HepG2 (cell line): ENCODE measurements around the gene SLC16A3. TPM values are rescaled to one million over a fixed set of nuclear protein-coding genes. Genes with fewer than 3 reads are reported as not detected.

Experiments
- ATAC-seq: fragments of 200-7000 bp; cut with Tn5 transposase; 3 replicates; pipeline ENCODE4 v1.9.1; 2020; ENCODE audit warnings: mild to moderate bottlenecking, moderate library complexity
- BruUV-seq: library from RNA; stranded (reverse); fragments of 400-500 nt; replicated peaks from 2 replicates; lab custom pipeline; 2021; lab: Mats Ljungman, UMichigan
- CTCF ChIA-PET: fragments of 300-600 bp; formaldehyde crosslinking; extraction: SDS; loops from one replicate; lab custom pipeline; 2021; ENCODE audit warnings: low total read pairs, inconsistent platforms, low intra/inter-chr PET ratio; lab: Yijun Ruan, JAX
- POLR2A ChIA-PET: fragments of 350-600 bp; sonication (Branson Sonifier 250); formaldehyde crosslinking; loops from one replicate; lab custom pipeline; 2020; ENCODE audit warnings: antibody characterized with exemption, inconsistent platforms; lab: Yijun Ruan, JAX
- DNase-seq: peaks from one replicate; pipeline ENCODE4 v3.0.0-alpha.2; 2015; ENCODE audit warnings: low spot score
- FAIRE-seq: peaks from 3 replicates; lab custom pipeline; 2011; peaks lifted over from hg19 to GRCh38; lab: Jason Lieb, UNC
- H2AFZ ChIP-seq: one replicate; pipeline ENCODE4 v1.6.1; 2011; ENCODE audit warnings: low read length, inconsistent platforms
- H3K27ac ChIP-seq: fragments of 300-600 bp; 3 replicates; pipeline ENCODE4 v1.8.0; 2011; ENCODE audit warnings: mixed run types, mild to moderate bottlenecking, mixed read lengths, low read length, inconsistent platforms; ENCODE audit not compliant: insufficient read depth; ENCODE audit errors: extremely low read length
- H3K27me3 ChIP-seq, 2 experiments: fragments of 200-600 bp in 1 of 2; 2 replicates in 1 of 2; 3 replicates in 1 of 2; pipeline versions ENCODE4 v1.6.0 to v1.8.0; 2011; ENCODE audit warnings: low read length in 2 of 2, mild to moderate bottlenecking in 2 of 2, moderate library complexity in 2 of 2, inconsistent platforms in 1 of 2; ENCODE audit not compliant: insufficient read depth in 2 of 2, control insufficient read depth in 1 of 2
- H3K36me3 ChIP-seq, 2 experiments: fragments of 200-600 bp in 1 of 2; replicated peaks in 1 of 2; 2 replicates in 1 of 2; 3 replicates in 1 of 2; pipeline versions ENCODE4 v1.5.1 to v1.8.0; 2011; ENCODE audit warnings: low read length in 2 of 2, inconsistent platforms in 1 of 2; ENCODE audit not compliant: insufficient read depth in 2 of 2, control insufficient read depth in 1 of 2
- H3K4me1 ChIP-seq: 2 replicates; pipeline ENCODE4 v1.5.1; 2012; ENCODE audit warnings: low read length, inconsistent platforms; ENCODE audit not compliant: insufficient read depth
- H3K4me2 ChIP-seq: 2 replicates; pipeline ENCODE4 v1.6.0; 2011; ENCODE audit warnings: low read depth, low read length, inconsistent platforms
- H3K4me3 ChIP-seq, 3 experiments: fragments of 200-600 bp in 1 of 3; sonication (generic), shearing (Covaris generic) in 1 of 3; replicated peaks in 1 of 3; 2 replicates each; pipeline ENCODE4 v1.5.1; 2011 to 2016; ENCODE audit warnings: low read length in 3 of 3, inconsistent platforms in 2 of 3, low read depth in 2 of 3, mild to moderate bottlenecking in 2 of 3, control low read depth in 1 of 3, mixed read lengths in 1 of 3; ENCODE audit not compliant: insufficient read depth in 1 of 3
- H3K79me2 ChIP-seq: one replicate; pipeline ENCODE4 v1.6.1; 2011; ENCODE audit warnings: low read length, inconsistent platforms; ENCODE audit not compliant: insufficient read depth
- H3K9ac ChIP-seq: 2 replicates; pipeline ENCODE4 v1.6.0; 2011; ENCODE audit warnings: mild to moderate bottlenecking, low read depth, low read length, inconsistent platforms; ENCODE audit not compliant: insufficient read depth
- H3K9me3 ChIP-seq: 2 replicates; pipeline ENCODE4 v1.5.1; 2012; ENCODE audit warnings: mild to moderate bottlenecking, low read length
- H4K20me1 ChIP-seq: 2 replicates; pipeline ENCODE4 v1.6.0; 2011; ENCODE audit warnings: inconsistent platforms, mild to moderate bottlenecking, low read length, moderate library complexity; ENCODE audit not compliant: insufficient read depth
- AGO2 ChIP-seq: fragments of 200-400 bp; formaldehyde crosslinking; optimal IDR thresholded peaks from 2 replicates; pipeline ENCODE3; 2017; ENCODE audit warnings: mild to moderate bottlenecking, low read depth, low read length, moderate library complexity
- CHD2 ChIP-seq: IDR thresholded peaks from 2 replicates; pipeline ENCODE4 v1.6.1; 2011; ENCODE audit warnings: low read depth, low read length, improper control_type of control experiment
- FOXK2 ChIP-seq: fragments of 450-650 bp; IDR thresholded peaks from 2 replicates; pipeline ENCODE4 v1.6.1; 2016
- HDAC1 ChIP-seq: sonication (generic); formaldehyde crosslinking; IDR thresholded peaks from 2 replicates; pipeline ENCODE4 v1.5.1; 2020; ENCODE audit warnings: mild to moderate bottlenecking, missing genetic modification reagents
- HMGA1 ChIP-seq: sonication (generic); formaldehyde crosslinking; conservative IDR thresholded peaks from 2 replicates; pipeline ENCODE4 v1.4.0; 2020; ENCODE audit warnings: missing genetic modification reagents
- KLF11 ChIP-seq: IDR thresholded peaks from 2 replicates; pipeline ENCODE4 v1.6.1; 2016; ENCODE audit warnings: missing compliant biosample characterization
- PAF1 ChIP-seq: IDR thresholded peaks from 2 replicates; pipeline ENCODE4 v1.6.1; 2016; ENCODE audit warnings: missing genetic modification reagents, missing compliant biosample characterization
- RBAK ChIP-seq: sonication (generic); formaldehyde crosslinking; IDR thresholded peaks from 2 replicates; pipeline ENCODE4 v1.5.1; 2020; ENCODE audit warnings: mild to moderate bottlenecking, missing genetic modification reagents
- RBFOX2 ChIP-seq: fragments of 200-400 bp; formaldehyde crosslinking; IDR thresholded peaks from 2 replicates; pipeline ENCODE4 v1.6.1; 2017; ENCODE audit warnings: low read depth, mild to moderate bottlenecking, low read length
- RBM22 ChIP-seq: fragments of 200-400 bp; formaldehyde crosslinking; optimal IDR thresholded peaks from 2 replicates; pipeline ENCODE3; 2017; ENCODE audit warnings: mild to moderate bottlenecking, low read length, moderate library complexity
- RFXAP ChIP-seq: sonication (generic); formaldehyde crosslinking; IDR thresholded peaks from 2 replicates; pipeline ENCODE4 v1.4.0; 2020; ENCODE audit warnings: missing genetic modification reagents, borderline replicate concordance
- SOX13 ChIP-seq, 3 experiments: fragments of 450-650 bp in 1 of 3; sonication (generic) in 1 of 3; formaldehyde crosslinking in 1 of 3; IDR thresholded peaks in 2 of 3; conservative IDR thresholded peaks in 1 of 3; 2 replicates each; pipeline versions ENCODE4 v1.5.0 to v1.6.1; 2016 to 2020; ENCODE audit warnings: antibody characterized with exemption in 1 of 3, mild to moderate bottlenecking in 1 of 3, missing compliant biosample characterization in 1 of 3, missing genetic modification reagents in 1 of 3, moderate library complexity in 1 of 3
- SP140L ChIP-seq: sonication (generic); formaldehyde crosslinking; IDR thresholded peaks from 2 replicates; pipeline ENCODE4 v1.4.0; 2020; ENCODE audit warnings: missing genetic modification reagents, borderline replicate concordance
- SRSF9 ChIP-seq: fragments of 200-400 bp; formaldehyde crosslinking; IDR thresholded peaks from 2 replicates; pipeline ENCODE4 v1.6.1; 2018; ENCODE audit warnings: borderline replicate concordance, mild to moderate bottlenecking, low read depth, low read length; ENCODE audit not compliant: insufficient read depth, poor library complexity, severe bottlenecking
- ZNF121 ChIP-seq: sonication (generic); formaldehyde crosslinking; IDR thresholded peaks from 2 replicates; pipeline ENCODE4 v1.5.0; 2020; ENCODE audit warnings: mild to moderate bottlenecking, missing genetic modification reagents
- ZNF552 ChIP-seq: sonication (generic); formaldehyde crosslinking; IDR thresholded peaks from 2 replicates; pipeline ENCODE4 v1.9.0; 2022; ENCODE audit warnings: missing genetic modification reagents, mild to moderate bottlenecking, borderline replicate concordance
- ZNF703 ChIP-seq: sonication (generic); formaldehyde crosslinking; IDR thresholded peaks from 2 replicates; pipeline ENCODE4 v1.5.1; 2020; ENCODE audit warnings: missing genetic modification reagents, mild to moderate bottlenecking, moderate library complexity, borderline replicate concordance
- ZNF782 ChIP-seq: sonication (generic); formaldehyde crosslinking; IDR thresholded peaks from 2 replicates; pipeline ENCODE4 v1.4.0; 2020; ENCODE audit warnings: missing genetic modification reagents, mild to moderate bottlenecking, borderline replicate concordance
- ZSCAN21 ChIP-seq: sonication (generic); formaldehyde crosslinking; IDR thresholded peaks from 2 replicates; pipeline ENCODE4 v1.8.0; 2022; ENCODE audit warnings: mild to moderate bottlenecking, missing genetic modification reagents, moderate library complexity, borderline replicate concordance
- WGBS: methylation state at CpG from one replicate; pipeline ENCODE4 v1.1.6; 2017; ENCODE audit warnings: low lambda C conversion rate; 5-methylcytosine and 5-hydroxymethylcytosine counted together
- in situ Hi-C: cut with HindIII; loops from 2 replicates; pipeline ENCODE4 v1.10.0; 2017; ENCODE audit warnings: low pct_unique_long_range_greater_than_20kb; ENCODE audit not compliant: extremely low pct_ligation_motif_present
- intact Hi-C: fragments of 100-400 bp; cut with micrococcal nuclease; formaldehyde crosslinking; loops from one replicate; pipeline ENCODE4 v1.10.0; 2022; ENCODE audit not compliant: unreplicated experiment
- polyA plus RNA-seq, 8 experiments: library from polyadenylated mRNA; depleted of rRNA in 3 of 8; stranded (reverse) in 7 of 8; unstranded in 1 of 8; fragments of >200 nt; fragmentation: Illumina TruSeq in 4 of 8; extraction: Trizol in 4 of 8; gene quantifications; 2 replicates each; pipeline versions ENCODE4 v1.2.1 to v1.2.3, GENCODE V29; 2011 to 2016; ENCODE audit warnings: low read depth in 4 of 8, missing spikeins in 1 of 8, mixed read lengths in 1 of 8; ENCODE audit not compliant: insufficient read depth in 1 of 8
- total RNA-seq, 5 experiments: library from RNA; depleted of rRNA; stranded (reverse); fragments of >200 nt; fragmentation: Illumina TruSeq; extraction: Trizol; gene quantifications; 2 replicates each; pipeline ENCODE4 v1.2.3, GENCODE V29; 2016; ENCODE audit warnings: low read depth in 1 of 5
- TF ChIP-seq, protein P1 (sequence below): sonication (generic); formaldehyde crosslinking; IDR thresholded peaks from 2 replicates; pipeline ENCODE4 v1.4.0; 2020; ENCODE audit warnings: missing genetic modification reagents, borderline replicate concordance

SLC16A3 gene
- total and polyA plus RNA-seq, 2 of the 13 experiments (the other 11 are each of a cell fraction or from before 2014, with no cell fraction given), result 242 to 349 TPM

DNA sequence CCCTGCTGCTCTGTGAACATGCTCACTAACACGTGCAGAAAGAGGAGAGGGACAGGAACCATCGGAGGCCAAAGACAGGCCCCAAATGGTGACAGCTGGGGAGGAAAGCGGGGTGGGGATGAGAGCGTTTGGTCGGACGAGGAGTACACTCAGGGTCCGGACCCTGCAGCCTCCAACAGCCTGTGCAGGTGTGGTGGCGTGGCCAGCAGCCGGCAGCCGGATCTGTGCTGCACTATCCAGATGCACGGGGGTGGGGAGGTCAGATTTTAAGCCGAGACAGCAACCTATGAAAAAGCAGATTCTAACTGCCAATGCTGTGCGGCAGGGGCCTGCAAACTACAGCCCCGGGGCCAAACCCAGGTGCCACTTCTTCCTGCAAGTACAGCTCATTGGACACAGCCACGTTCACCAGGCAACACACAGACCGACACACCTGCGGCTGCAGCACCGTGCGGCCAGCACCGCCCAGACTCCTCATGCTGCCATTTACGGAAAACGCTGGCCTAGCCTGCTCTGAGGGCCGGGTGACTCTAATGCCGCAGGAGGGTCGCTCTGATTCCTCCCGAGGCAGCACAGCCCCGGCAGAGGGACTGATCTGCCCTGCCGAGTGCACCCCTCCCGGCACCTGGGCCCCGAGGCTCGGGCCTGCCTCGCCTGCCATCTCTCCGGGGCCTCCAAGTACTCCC is 21.2 kb downstream of the SLC16A3 start (continued):
- TF ChIP-seq SOX13 (IDR thresholded peaks at IDR 0.05) (no peak), SOX13 (CRISPR knock-in tag; conservative IDR thresholded peaks at IDR 0.05 in 1 of 2, IDR thresholded peaks at IDR 0.05 in 1 of 2) (0 out of 4 replicates have a peak, but pooled peaks of 1 of the 2 experiments have one; percentile 24), RBFOX2 (peak; percentile 69), RBAK (CRISPR knock-in tag) (no peak), CHD2 (0 out of 2 replicates have a peak, but pooled peaks have one; percentile 32), HDAC1 (CRISPR knock-in tag) (no peak), KLF11 (CRISPR knock-in tag) (no peak), FOXK2 (no peak), PAF1 (CRISPR knock-in tag) (0 out of 2 replicates have a peak, but pooled peaks have one; percentile 16), RFXAP (CRISPR knock-in tag) (0 out of 2 replicates have a peak, but pooled peaks have one; percentile 33), ZNF552 (CRISPR knock-in tag) (no peak)
- TF ChIP-seq, all 625 proteins: peak for 9

DNA sequence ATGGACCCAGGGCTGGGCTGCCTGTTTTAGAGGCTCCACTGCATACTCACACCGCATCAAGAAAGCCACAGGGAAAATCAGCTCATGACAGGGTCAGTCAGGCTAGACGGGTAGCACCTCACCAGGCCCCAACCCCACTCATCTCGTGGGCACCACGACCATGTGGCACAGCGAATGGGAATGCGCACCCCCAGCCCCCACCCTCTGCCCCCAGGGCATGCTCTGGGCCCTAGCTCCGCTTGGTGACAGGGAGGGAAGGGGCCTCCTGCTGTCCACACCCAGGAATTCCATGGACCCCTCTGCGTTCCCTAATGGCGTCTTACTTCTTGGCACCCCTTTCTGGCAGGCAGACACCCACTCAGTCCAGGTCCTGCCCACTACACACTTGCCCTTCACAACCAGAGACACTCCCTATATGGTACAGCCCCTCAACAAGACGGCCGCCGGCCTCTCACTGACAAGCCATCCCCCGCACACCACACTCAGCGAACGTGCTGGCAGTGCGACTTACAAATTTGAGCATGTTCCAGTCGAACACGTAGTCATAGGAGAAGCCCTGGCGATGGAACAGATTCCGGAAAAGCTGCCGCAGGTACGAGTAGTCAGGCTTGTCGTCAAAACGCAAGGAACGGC is 22.1 kb downstream of the SLC16A3 start:
- H3K9me3 ChIP-seq, result no peaks in the 10 kb centered on the region
- WGBS, result 98% methylated on average over 22 of the region's 25 CpGs
- BruUV-seq, result no TSS peak
- no peak overlapping the region for H3K27ac ChIP-seq
- FAIRE-seq (no peak), DNase-seq (no peak), ATAC-seq (no peak)
- peaks cover 71 to 87% of the 10 kb centered on the region in 2 experiments for H3K36me3 ChIP-seq
- in situ Hi-C loops, result no loop called here
- no peak overlapping the region for H3K9ac ChIP-seq
- no peaks in the 10 kb centered on the region for H3K4me1 ChIP-seq
- H2AFZ ChIP-seq, result no peak overlapping the region
- ChIA-PET CTCF (no interaction called here), POLR2A (interaction anchor here (0.8 kb wide), 1 partner anchor 22 kb away, joined by 3 read pairs; no protein-coding TSS in a partner anchor)
- H3K79me2 ChIP-seq, result peaks cover 6% of the 10 kb centered on the region
- H3K4me3 ChIP-seq, result no peak overlapping the region
- H4K20me1 ChIP-seq, result peaks cover 29% of the 10 kb centered on the region
- no peaks in the 10 kb centered on the region for H3K27me3 ChIP-seq
- intact Hi-C loops, result no loop called here
- H3K4me2 ChIP-seq, result no peak overlapping the region
- no peak for TF ChIP-seq ZNF703 (CRISPR knock-in tag)
- TF ChIP-seq RBM22, result peak; percentile 40
- TF ChIP-seq ZSCAN21 (CRISPR knock-in tag), result no peak
- TF ChIP-seq CHD2, result 0 out of 2 replicates have a peak, but pooled peaks have one; percentile 8
- TF ChIP-seq ZNF782 (CRISPR knock-in tag), result no peak
- TF ChIP-seq HMGA1 (CRISPR knock-in tag), result no peak
- TF ChIP-seq, protein P1, sequence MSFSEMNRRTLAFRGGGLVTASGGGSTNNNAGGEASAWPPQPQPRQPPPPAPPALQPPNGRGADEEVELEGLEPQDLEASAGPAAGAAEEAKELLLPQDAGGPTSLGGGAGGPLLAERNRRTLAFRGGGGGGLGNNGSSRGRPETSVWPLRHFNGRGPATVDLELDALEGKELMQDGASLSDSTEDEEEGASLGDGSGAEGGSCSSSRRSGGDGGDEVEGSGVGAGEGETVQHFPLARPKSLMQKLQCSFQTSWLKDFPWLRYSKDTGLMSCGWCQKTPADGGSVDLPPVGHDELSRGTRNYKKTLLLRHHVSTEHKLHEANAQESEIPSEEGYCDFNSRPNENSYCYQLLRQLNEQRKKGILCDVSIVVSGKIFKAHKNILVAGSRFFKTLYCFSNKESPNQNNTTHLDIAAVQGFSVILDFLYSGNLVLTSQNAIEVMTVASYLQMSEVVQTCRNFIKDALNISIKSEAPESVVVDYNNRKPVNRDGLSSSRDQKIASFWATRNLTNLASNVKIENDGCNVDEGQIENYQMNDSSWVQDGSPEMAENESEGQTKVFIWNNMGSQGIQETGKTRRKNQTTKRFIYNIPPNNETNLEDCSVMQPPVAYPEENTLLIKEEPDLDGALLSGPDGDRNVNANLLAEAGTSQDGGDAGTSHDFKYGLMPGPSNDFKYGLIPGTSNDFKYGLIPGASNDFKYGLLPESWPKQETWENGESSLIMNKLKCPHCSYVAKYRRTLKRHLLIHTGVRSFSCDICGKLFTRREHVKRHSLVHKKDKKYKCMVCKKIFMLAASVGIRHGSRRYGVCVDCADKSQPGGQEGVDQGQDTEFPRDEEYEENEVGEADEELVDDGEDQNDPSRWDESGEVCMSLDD, result no peak
- no peak for TF ChIP-seq SRSF9
- TF ChIP-seq ZNF121 (CRISPR knock-in tag), result no peak
- TF ChIP-seq SP140L (CRISPR knock-in tag), result no peak
- peak; percentile 45 for TF ChIP-seq AGO2
